GM13977 (cell line): ENCODE data around the gene ITPR2.

ENCODE experiments used
- DNase-seq: peaks from one replicate; pipeline ENCODE4 v3.0.0; 2012; ENCODE audit warnings: low spot score
- CTCF ChIP-seq: IDR thresholded peaks from 2 replicates; pipeline ENCODE4 v1.5.1; 2012; ENCODE audit warnings: mild to moderate bottlenecking, control low read depth; ENCODE audit not compliant: insufficient read depth; ENCODE audit errors: extremely low read depth, missing control alignments
- in situ Hi-C: fragments of 300-500 bp; cut with MboI; formaldehyde crosslinking; loops from one replicate; pipeline ENCODE4 v1.12.0; 2022; ENCODE audit warnings: low sequenced_read_pairs, low pct_unique_long_range_greater_than_20kb, mixed read lengths, inconsistent platforms; ENCODE audit not compliant: unreplicated experiment

The ITPR2 gene

DNA sequence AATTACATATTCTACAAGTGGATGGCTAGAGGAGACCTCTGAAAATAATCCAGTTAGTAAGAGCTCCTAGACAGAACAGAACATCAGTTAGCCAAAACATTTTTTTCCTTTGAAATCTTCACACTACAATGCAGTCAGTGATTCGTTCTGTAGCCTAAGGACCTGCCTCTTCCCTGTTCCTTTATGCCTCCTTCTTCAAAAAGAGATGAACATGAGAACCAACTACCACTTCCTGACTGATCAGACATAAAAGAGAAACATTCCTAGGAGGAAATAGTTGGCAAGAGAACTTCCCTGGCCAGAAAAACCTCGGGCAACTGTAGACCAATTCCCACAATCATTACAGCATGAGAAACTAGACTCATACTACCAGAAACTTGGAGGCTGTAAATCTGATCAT is 29.4 kb downstream of the ITPR2 start:
- DNase-seq = no peak
- in situ Hi-C loops = no loop called here
- TF ChIP-seq CTCF = no peak

GRCh38 chr12:26801486-26801885 is 31.5 kb downstream of the ITPR2 start:
- no peak for DNase-seq
- in situ Hi-C loops = no loop called here
- TF ChIP-seq CTCF = no peak

DNA sequence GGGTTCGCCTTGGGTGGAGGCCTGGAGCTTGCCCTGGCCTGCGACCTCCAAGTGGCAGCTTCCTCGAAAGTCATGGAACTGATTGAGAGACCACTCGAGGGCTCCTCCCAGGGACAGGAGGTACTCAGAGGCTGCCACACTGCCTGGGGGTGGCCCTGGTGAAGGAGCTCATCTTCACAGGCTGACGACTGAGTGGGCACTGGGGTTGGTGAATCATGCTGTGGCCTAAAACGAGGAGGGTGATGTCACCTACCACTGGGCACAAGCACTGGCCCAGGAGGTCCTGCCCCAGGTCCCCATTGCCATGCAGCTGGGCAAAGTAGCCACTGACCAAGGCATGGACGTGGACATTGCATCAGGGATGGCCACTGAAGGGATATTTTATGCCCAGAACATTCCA is 32.1 kb downstream of the ITPR2 start:
- in situ Hi-C loops = no loop called here
- no peak for TF ChIP-seq CTCF
- DNase-seq = no peak

- no peak for DNase-seq
- no peak for TF ChIP-seq CTCF
- in situ Hi-C loops = no loop called here
Observed at GRCh38 chr12:26800347-26800746, 32.6 kb downstream of the ITPR2 start.

DNA sequence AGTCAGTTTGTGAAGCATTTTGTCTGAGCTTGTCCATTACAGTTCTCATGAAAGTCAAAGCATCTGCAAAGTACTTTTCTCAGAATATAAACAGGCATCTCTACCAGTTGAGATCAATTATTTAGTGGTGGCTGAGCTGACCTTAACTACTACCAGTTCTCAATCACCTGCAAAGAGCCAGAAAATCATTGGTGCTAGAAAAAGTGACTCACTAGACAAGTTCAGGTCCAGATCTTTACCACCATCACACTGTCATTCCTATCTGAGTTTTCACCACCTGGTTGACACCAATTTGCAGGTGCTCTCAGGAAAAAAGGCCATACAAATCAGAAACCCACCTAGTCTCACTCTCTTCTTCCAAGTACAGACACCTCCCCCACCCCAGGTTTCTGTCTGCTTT is 33.3 kb downstream of the ITPR2 start:
- DNase-seq = no peak
- in situ Hi-C loops = no loop called here
- no peak for TF ChIP-seq CTCF

- in situ Hi-C loops = no loop called here
Observed at GRCh38 chr12:26798640-26799039, 34.4 kb downstream of the ITPR2 start.

More at GRCh38 chr12:26798640-26799039, 34.4 kb downstream of the ITPR2 start:
- no peak for DNase-seq
- TF ChIP-seq CTCF = no peak
